MM.1S (cell line): ENCODE results near the gene KANK4.
"Not testable (repeated sequence)": the region's sequence is repeated elsewhere in the genome, so short reads cannot be mapped to it uniquely, and the experiment has no call there.

Experiments used
- DNase-seq: peaks from one replicate; pipeline ENCODE4 v3.0.0-alpha.2; 2015
- H2AFZ ChIP-seq: fragments of 300-600 bp; sonication (generic); 2 replicates; pipeline ENCODE4 v1.6.0; 2016; ENCODE audit warnings: antibody characterized with exemption, low read length
- H3F3A ChIP-seq: fragments of 300-600 bp; sonication (generic); 2 replicates; pipeline ENCODE4 v1.6.1; 2016; ENCODE audit warnings: mild to moderate bottlenecking, antibody characterized with exemption, low read length, moderate library complexity, mixed read lengths; ENCODE audit not compliant: insufficient read depth
- H3K27ac ChIP-seq: fragments of 300-600 bp; sonication (generic); 2 replicates; pipeline ENCODE4 v1.5.1; 2016; ENCODE audit warnings: mild to moderate bottlenecking, low read length
- H3K27me3 ChIP-seq: fragments of 300-600 bp; sonication (generic); replicated peaks from 2 replicates; pipeline ENCODE4 v1.6.0; 2016; ENCODE audit warnings: low read length; ENCODE audit not compliant: insufficient read depth
- H3K36me3 ChIP-seq: fragments of 300-600 bp; sonication (generic); replicated peaks from 2 replicates; pipeline ENCODE4 v1.6.1; 2016; ENCODE audit warnings: mild to moderate bottlenecking, low read length, mixed read lengths; ENCODE audit not compliant: insufficient read depth
- H3K4me1 ChIP-seq: fragments of 300-600 bp; sonication (generic); 2 replicates; pipeline ENCODE4 v1.6.1; 2016; ENCODE audit warnings: low read length, mixed read lengths
- H3K4me2 ChIP-seq: fragments of 300-600 bp; sonication (generic); 2 replicates; pipeline ENCODE4 v1.6.0; 2016; ENCODE audit warnings: low read depth, low read length
- H3K4me3 ChIP-seq: fragments of 300-600 bp; sonication (generic); 2 replicates; pipeline ENCODE4 v1.5.1; 2016; ENCODE audit warnings: low read length, mixed read lengths
- H3K79me2 ChIP-seq: fragments of 300-600 bp; sonication (generic); 2 replicates; pipeline ENCODE4 v1.6.1; 2016; ENCODE audit warnings: mixed run types, low read length, mixed read lengths
- H3K9ac ChIP-seq: fragments of 300-600 bp; sonication (generic); 2 replicates; pipeline ENCODE4 v1.6.1; 2016; ENCODE audit warnings: low read length, mixed read lengths
- H3K9me2 ChIP-seq: fragments of 300-600 bp; sonication (generic); replicated peaks from 2 replicates; pipeline ENCODE4 v1.6.1; 2016; ENCODE audit warnings: mild to moderate bottlenecking, low read length, mixed read lengths; ENCODE audit not compliant: insufficient read depth
- H3K9me3 ChIP-seq: fragments of 300-600 bp; sonication (generic); replicated peaks from 2 replicates; pipeline ENCODE4 v1.6.1; 2016; ENCODE audit warnings: mild to moderate bottlenecking, low read length, mixed read lengths; ENCODE audit not compliant: insufficient read depth
- H4K20me1 ChIP-seq: fragments of 300-600 bp; sonication (generic); 2 replicates; pipeline ENCODE4 v1.6.1; 2016; ENCODE audit warnings: mild to moderate bottlenecking, low read length, moderate library complexity, mixed read lengths; ENCODE audit not compliant: insufficient read depth
- EZH2 ChIP-seq: fragments of 300-600 bp; sonication (generic); optimal IDR thresholded peaks from 2 replicates; pipeline ENCODE3; 2017; ENCODE audit warnings: low read depth, mild to moderate bottlenecking, antibody characterized with exemption, low read length, mixed read lengths
- EZH2phosphoT487 ChIP-seq: fragments of 300-600 bp; sonication (generic); IDR thresholded peaks from 2 replicates; pipeline ENCODE4 v1.6.1; 2018; ENCODE audit warnings: antibody characterized with exemption, low read length
- TF ChIP-seq, protein P1 (sequence below): fragments of 300-600 bp; sonication (generic); IDR thresholded peaks from 2 replicates; pipeline ENCODE4 v1.5.1; 2016; ENCODE audit warnings: antibody characterized with exemption, low read length, mixed read lengths

KANK4 gene

DNA sequence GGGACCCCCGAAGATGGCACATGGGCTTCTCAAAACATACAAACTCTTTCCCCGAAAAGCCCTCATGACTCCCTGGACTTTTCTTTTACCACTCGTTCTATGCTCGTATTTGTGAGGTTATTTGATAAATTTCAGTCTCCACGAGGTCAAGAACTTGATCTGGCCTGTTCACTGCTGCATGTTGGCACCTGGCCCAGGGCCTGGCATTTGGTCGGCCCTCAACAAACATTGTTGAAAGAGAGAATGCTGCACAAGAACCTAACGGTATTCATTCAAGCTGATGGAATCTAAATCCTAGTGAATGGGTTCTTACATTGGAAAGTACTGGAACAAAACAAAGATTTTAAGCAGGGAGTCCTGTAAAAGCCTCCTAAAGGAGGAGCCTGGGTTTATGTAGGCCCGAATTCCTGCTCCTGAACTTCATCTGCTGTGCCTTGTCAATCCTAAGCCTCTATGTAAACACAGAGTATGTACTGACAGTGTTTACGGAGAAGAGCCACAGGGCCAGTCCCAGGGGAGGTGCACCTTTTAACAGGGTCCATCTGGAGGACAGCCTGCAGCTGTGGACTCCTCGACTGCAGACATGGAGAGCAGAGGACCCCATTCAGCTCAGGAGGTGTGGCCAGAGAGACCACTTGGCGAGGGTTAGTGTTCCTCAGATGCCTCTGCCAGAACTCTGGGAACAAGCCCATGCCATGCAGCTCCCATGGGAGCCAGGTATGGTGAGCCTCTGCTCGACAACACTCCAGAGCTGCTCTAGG is 77.7 kb downstream of the KANK4 start:
- Histone ChIP-seq H2AFZ (no peak overlapping the region), H3K36me3 (no peaks in the 10 kb centered on the region), H3K27ac (no peak overlapping the region), H3F3A (no peaks in the 10 kb centered on the region), H3K4me1 (no peaks in the 10 kb centered on the region), H3K9me3 (no peaks in the 10 kb centered on the region), H3K4me3 (no peak overlapping the region), H3K27me3 (no peaks in the 10 kb centered on the region), H3K9me2 (no peaks in the 10 kb centered on the region), H4K20me1 (no peaks in the 10 kb centered on the region), H3K4me2 (no peak overlapping the region), H3K9ac (no peak overlapping the region), H3K79me2 (no peaks in the 10 kb centered on the region)
- DNase-seq, result no peak
- TF ChIP-seq, protein P1, sequence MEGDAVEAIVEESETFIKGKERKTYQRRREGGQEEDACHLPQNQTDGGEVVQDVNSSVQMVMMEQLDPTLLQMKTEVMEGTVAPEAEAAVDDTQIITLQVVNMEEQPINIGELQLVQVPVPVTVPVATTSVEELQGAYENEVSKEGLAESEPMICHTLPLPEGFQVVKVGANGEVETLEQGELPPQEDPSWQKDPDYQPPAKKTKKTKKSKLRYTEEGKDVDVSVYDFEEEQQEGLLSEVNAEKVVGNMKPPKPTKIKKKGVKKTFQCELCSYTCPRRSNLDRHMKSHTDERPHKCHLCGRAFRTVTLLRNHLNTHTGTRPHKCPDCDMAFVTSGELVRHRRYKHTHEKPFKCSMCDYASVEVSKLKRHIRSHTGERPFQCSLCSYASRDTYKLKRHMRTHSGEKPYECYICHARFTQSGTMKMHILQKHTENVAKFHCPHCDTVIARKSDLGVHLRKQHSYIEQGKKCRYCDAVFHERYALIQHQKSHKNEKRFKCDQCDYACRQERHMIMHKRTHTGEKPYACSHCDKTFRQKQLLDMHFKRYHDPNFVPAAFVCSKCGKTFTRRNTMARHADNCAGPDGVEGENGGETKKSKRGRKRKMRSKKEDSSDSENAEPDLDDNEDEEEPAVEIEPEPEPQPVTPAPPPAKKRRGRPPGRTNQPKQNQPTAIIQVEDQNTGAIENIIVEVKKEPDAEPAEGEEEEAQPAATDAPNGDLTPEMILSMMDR, result no peak
- no peak for TF ChIP-seq EZH2
- no peak for TF ChIP-seq EZH2phosphoT487

DNA sequence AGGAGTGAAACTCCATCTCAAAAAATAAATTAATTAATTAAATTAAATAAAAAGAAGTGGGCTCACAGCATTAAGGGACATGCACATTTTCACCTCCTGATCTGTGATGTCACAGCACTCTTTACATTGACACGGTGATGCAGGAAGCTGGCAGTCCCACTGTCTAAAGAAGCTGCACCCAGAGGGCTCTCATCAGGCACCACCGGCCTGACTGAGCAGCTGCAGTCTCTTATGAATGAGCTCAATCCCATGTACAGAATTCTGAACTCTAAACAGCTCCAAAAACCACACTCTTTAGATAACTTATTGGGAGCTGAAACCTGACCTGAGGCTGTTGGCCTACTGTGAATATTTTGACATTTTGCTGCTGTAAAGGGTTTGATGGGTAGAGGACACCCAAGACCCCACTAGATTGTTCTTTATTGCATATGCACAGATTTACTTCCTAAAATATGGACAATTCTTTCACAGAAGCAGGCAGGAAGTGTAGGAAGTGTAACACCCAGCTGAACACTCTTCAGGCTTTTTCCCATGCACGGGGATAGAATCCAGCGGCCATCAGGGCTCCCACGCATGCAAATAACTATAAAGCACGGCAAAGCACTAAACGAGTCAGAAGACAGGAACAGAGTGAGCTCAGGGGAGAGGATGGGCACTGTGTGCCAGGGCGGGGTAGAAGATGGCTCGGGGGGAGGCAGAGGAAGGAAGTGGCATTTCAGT is 78.4 kb downstream of the KANK4 start:
- no peak for DNase-seq
- Histone ChIP-seq H3K27ac (no peak overlapping the region), H3K79me2 (no peaks in the 10 kb centered on the region), H3K4me2 (no peak overlapping the region), H4K20me1 (no peaks in the 10 kb centered on the region), H2AFZ (no peak overlapping the region), H3K9me3 (no peaks in the 10 kb centered on the region), H3K4me1 (no peaks in the 10 kb centered on the region), H3K27me3 (no peaks in the 10 kb centered on the region), H3F3A (no peaks in the 10 kb centered on the region), H3K9ac (no peak overlapping the region), H3K9me2 (no peaks in the 10 kb centered on the region), H3K36me3 (no peaks in the 10 kb centered on the region), H3K4me3 (no peak overlapping the region)
- TF ChIP-seq EZH2, result no peak
- TF ChIP-seq, protein P1, result no peak
- TF ChIP-seq EZH2phosphoT487, result no peak

DNA sequence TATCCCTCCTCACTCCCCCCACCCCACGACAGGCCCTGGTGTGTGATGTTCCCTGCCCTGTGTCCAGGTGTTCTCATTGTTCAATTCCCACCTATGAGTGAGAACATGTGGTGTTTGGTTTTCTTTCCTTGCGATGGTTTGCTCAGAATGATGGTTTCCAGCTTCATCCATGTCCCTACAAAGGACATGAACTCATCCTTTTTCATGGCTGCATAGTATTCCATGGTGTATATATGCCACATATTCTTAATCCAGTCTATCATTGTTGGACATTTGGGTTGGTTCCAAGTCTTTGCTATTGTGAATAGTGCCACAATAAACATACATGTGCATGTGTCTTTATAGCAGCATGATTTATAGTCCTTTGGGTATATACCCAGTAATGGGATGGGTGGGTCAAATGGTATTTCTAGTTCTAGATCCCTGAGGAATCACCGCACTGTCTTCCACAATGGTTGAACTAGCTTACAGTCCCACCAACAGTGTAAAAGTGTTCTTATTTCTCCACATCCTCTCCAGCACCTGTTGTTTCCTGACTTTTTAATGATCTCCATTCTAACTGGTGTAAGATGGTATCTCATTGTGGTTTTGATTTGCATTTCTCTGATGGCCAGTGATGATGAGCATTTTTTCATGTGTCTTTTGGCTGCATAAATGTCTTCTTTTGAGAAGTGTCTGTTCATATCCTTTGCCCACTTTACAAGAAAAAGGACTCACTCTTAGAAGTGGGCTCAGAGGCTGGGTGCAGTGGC is 79.4 kb downstream of the KANK4 start:
- not testable (repeated sequence) for H3K9me3 ChIP-seq, H3K27me3 ChIP-seq, H3K27ac ChIP-seq, H3K9ac ChIP-seq, H3K9me2 ChIP-seq, H3K4me3 ChIP-seq, H3K4me2 ChIP-seq, H2AFZ ChIP-seq, H3F3A ChIP-seq, DNase-seq, H3K79me2 ChIP-seq, H4K20me1 ChIP-seq, H3K4me1 ChIP-seq, H3K36me3 ChIP-seq
